WTC11 (cell line): ENCODE measurements around the gene PRKAR2B. TPM values are rescaled to one million over a fixed set of nuclear protein-coding genes. Genes with fewer than 3 reads are reported as not detected.

Experiments
- ATAC-seq: fragments of 200-7000 bp; cut with Tn5 transposase; 2 replicates; pipeline ENCODE4 v1.10.0; 2021; ENCODE audit warnings: mild to moderate bottlenecking, moderate library complexity
- CTCF ChIA-PET: fragments of 300-600 bp; sonication (Branson Sonifier 250); formaldehyde crosslinking; loops from one replicate; lab custom pipeline; 2021; ENCODE audit warnings: antibody characterized with exemption; lab: Charles Lee
- POLR2A ChIA-PET: fragments of 350-600 bp; sonication (Branson Sonifier 250); formaldehyde crosslinking; loops from one replicate; lab custom pipeline; 2021; ENCODE audit warnings: antibody characterized with exemption; lab: Charles Lee
- DNase-seq: peaks from one replicate; pipeline ENCODE4 v3.0.0; 2021; ENCODE audit warnings: low spot score
- H3K27ac Mint-ChIP-seq: 2 replicates; pipeline ENCODE4 v1.8.0; 2021; ENCODE audit warnings: mixed read lengths
- H3K27me3 Mint-ChIP-seq: 2 replicates; pipeline ENCODE4 v1.8.0; 2021; ENCODE audit warnings: low read depth, mild to moderate bottlenecking, moderate library complexity, mixed read lengths
- H3K36me3 Mint-ChIP-seq: 2 replicates; pipeline ENCODE4 v1.8.0; 2021; ENCODE audit warnings: mixed read lengths
- H3K4me1 Mint-ChIP-seq: 2 replicates; pipeline ENCODE4 v1.8.0; 2022; ENCODE audit warnings: mixed read lengths
- H3K4me3 Mint-ChIP-seq: 2 replicates; pipeline ENCODE4 v1.8.0; 2021; ENCODE audit warnings: mild to moderate bottlenecking, moderate library complexity, mixed read lengths
- H3K9me3 Mint-ChIP-seq: 2 replicates; pipeline ENCODE4 v1.8.0; 2021; ENCODE audit warnings: mixed read lengths
- ATF6 ChIP-seq: sonication (generic); formaldehyde crosslinking; IDR thresholded peaks from 2 replicates; pipeline ENCODE4 v1.8.1; 2023; ENCODE audit warnings: mild to moderate bottlenecking, missing genetic modification reagents
- CBFB ChIP-seq: sonication (generic); formaldehyde crosslinking; IDR thresholded peaks from 2 replicates; pipeline ENCODE4 v1.8.1; 2022; ENCODE audit warnings: mild to moderate bottlenecking, low read depth, missing genetic modification reagents
- E2F1 ChIP-seq: sonication (generic); formaldehyde crosslinking; IDR thresholded peaks from 2 replicates; pipeline ENCODE4 v1.8.0; 2022; ENCODE audit warnings: mild to moderate bottlenecking, missing genetic modification reagents
- ESRRA ChIP-seq: sonication (generic); formaldehyde crosslinking; IDR thresholded peaks from 2 replicates; pipeline ENCODE4 v1.8.1; 2022; ENCODE audit warnings: mild to moderate bottlenecking, missing genetic modification reagents, borderline replicate concordance
- FOXJ3 ChIP-seq: sonication (generic); formaldehyde crosslinking; IDR thresholded peaks from 2 replicates; pipeline ENCODE4 v1.9.0; 2021; ENCODE audit warnings: missing genetic modification reagents, mild to moderate bottlenecking, borderline replicate concordance
- JUN ChIP-seq: sonication (generic); formaldehyde crosslinking; IDR thresholded peaks from 2 replicates; pipeline ENCODE4 v1.8.0; 2023; ENCODE audit warnings: mild to moderate bottlenecking, missing genetic modification reagents
- MXD4 ChIP-seq: fragments of 250-450 bp; sonication (Bioruptor Pico); IDR thresholded peaks from 2 replicates; pipeline ENCODE4 v1.8.0; 2021; ENCODE audit warnings: mild to moderate bottlenecking, moderate library complexity, borderline replicate concordance
- NFATC4 ChIP-seq: fragments of 250-450 bp; sonication (Bioruptor Pico); IDR thresholded peaks from 2 replicates; pipeline ENCODE4 v1.9.0; 2021; ENCODE audit warnings: mild to moderate bottlenecking
- NR2C2 ChIP-seq: sonication (generic); formaldehyde crosslinking; IDR thresholded peaks from 2 replicates; pipeline ENCODE4 v1.8.0; 2022; ENCODE audit warnings: mild to moderate bottlenecking, missing genetic modification reagents
- OVOL2 ChIP-seq: fragments of 250-450 bp; sonication (Bioruptor Pico); IDR thresholded peaks from 2 replicates; pipeline ENCODE4 v1.9.0; 2021; ENCODE audit warnings: mild to moderate bottlenecking, borderline replicate concordance
- SP1 ChIP-seq: sonication (generic); formaldehyde crosslinking; conservative IDR thresholded peaks from 2 replicates; pipeline ENCODE4 v1.8.1; 2022; ENCODE audit warnings: missing genetic modification reagents
- TEAD4 ChIP-seq: sonication (generic); formaldehyde crosslinking; IDR thresholded peaks from 2 replicates; pipeline ENCODE4 v1.8.0; 2022; ENCODE audit warnings: mild to moderate bottlenecking, missing genetic modification reagents
- ZNF138 ChIP-seq: sonication (generic); formaldehyde crosslinking; conservative IDR thresholded peaks from 2 replicates; pipeline ENCODE4 v1.8.1; 2022; ENCODE audit warnings: mild to moderate bottlenecking, moderate library complexity, missing genetic modification reagents
- ZNF232 ChIP-seq: sonication (generic); formaldehyde crosslinking; IDR thresholded peaks from 2 replicates; pipeline ENCODE4 v1.8.0; 2022; ENCODE audit warnings: mild to moderate bottlenecking, missing genetic modification reagents
- ZNF281 ChIP-seq: sonication (generic); formaldehyde crosslinking; IDR thresholded peaks from 2 replicates; pipeline ENCODE4 v1.8.0; 2023; ENCODE audit warnings: mild to moderate bottlenecking, missing genetic modification reagents
- ZNF396 ChIP-seq: fragments of 250-450 bp; sonication (Bioruptor Pico); IDR thresholded peaks from 2 replicates; pipeline ENCODE4 v1.8.0; 2021; ENCODE audit warnings: mild to moderate bottlenecking, moderate library complexity, borderline replicate concordance
- ZNF512 ChIP-seq: sonication (generic); formaldehyde crosslinking; IDR thresholded peaks from 2 replicates; pipeline ENCODE4 v1.8.1; 2022; ENCODE audit warnings: missing genetic modification reagents, borderline replicate concordance
- total RNA-seq: library from RNA; stranded (reverse); gene quantifications from 3 replicates; pipeline ENCODE4 v1.2.3, GENCODE V29; 2021
- TF ChIP-seq, protein P1 (sequence below): fragments of 250-450 bp; sonication (Bioruptor Pico); IDR thresholded peaks from 2 replicates; pipeline ENCODE4 v1.9.0; 2021; ENCODE audit warnings: mild to moderate bottlenecking
- TF ChIP-seq, protein P2 (sequence below): sonication (generic); formaldehyde crosslinking; IDR thresholded peaks from 2 replicates; pipeline ENCODE4 v1.8.0; 2022; ENCODE audit warnings: mild to moderate bottlenecking, missing genetic modification reagents
- TF ChIP-seq, protein P3 (sequence below): sonication (generic); formaldehyde crosslinking; conservative IDR thresholded peaks from 2 replicates; pipeline ENCODE4 v1.8.1; 2022; ENCODE audit warnings: mild to moderate bottlenecking, missing genetic modification reagents
- TF ChIP-seq, protein P4 (sequence below): fragments of 200-600 bp; IDR thresholded peaks from 2 replicates; pipeline ENCODE4 v1.8.0; 2022; ENCODE audit warnings: antibody characterized with exemption
- TF ChIP-seq, protein P5 (sequence below): fragments of 250-450 bp; sonication (Bioruptor Pico); IDR thresholded peaks from 2 replicates; pipeline ENCODE4 v2.1.2; 2022; ENCODE audit warnings: mild to moderate bottlenecking, moderate library complexity

Gene PRKAR2B
- total RNA-seq, 1 experiment from 2014 or later = 29.6 TPM

- CTCF ChIA-PET = interaction anchor here (1.3 kb wide), 1 partner anchor 122 kb away, joined by 5 read pairs; no protein-coding TSS in a partner anchor
- Mint-ChIP-seq H3K9me3 (peaks cover 3% of the 10 kb centered on the region; the same call in 1 of the 2 replicates), H3K4me3 (no peak overlapping the region), H3K27ac (peak overlapping the region; percentile 9; the same call in 1 of the 2 replicates), H3K27me3 (no peaks in the 10 kb centered on the region), H3K4me1 (peaks cover 36% of the 10 kb centered on the region), H3K36me3 (peaks cover 3% of the 10 kb centered on the region; the same call in 1 of the 2 replicates)
- POLR2A ChIA-PET = no interaction called here
- DNase-seq (no peak), ATAC-seq (no peak)
- TF ChIP-seq ZNF281 (CRISPR knock-in tag) (no peak), NR2C2 (no peak), FOXJ3 (no peak), ZNF396 (CRISPR knock-in tag) (no peak), SP1 (CRISPR knock-in tag) (no peak), ZNF138 (CRISPR knock-in tag) (no peak), MXD4 (CRISPR knock-in tag) (no peak), ESRRA (CRISPR knock-in tag) (no peak), JUN (no peak), OVOL2 (CRISPR knock-in tag) (no peak)
- TF ChIP-seq, protein P1, sequence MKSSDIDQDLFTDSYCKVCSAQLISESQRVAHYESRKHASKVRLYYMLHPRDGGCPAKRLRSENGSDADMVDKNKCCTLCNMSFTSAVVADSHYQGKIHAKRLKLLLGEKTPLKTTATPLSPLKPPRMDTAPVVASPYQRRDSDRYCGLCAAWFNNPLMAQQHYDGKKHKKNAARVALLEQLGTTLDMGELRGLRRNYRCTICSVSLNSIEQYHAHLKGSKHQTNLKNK = no peak
- TF ChIP-seq, protein P2, sequence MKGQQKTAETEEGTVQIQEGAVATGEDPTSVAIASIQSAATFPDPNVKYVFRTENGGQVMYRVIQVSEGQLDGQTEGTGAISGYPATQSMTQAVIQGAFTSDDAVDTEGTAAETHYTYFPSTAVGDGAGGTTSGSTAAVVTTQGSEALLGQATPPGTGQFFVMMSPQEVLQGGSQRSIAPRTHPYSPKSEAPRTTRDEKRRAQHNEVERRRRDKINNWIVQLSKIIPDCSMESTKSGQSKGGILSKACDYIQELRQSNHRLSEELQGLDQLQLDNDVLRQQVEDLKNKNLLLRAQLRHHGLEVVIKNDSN (CRISPR knock-in tag) = no peak
- TF ChIP-seq, protein P3, sequence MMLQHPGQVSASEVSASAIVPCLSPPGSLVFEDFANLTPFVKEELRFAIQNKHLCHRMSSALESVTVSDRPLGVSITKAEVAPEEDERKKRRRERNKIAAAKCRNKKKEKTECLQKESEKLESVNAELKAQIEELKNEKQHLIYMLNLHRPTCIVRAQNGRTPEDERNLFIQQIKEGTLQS (CRISPR knock-in tag) = no peak
These were observed 25.0 kb downstream of the PRKAR2B start for GRCh38 chr7:107069457-107069856.

DNA sequence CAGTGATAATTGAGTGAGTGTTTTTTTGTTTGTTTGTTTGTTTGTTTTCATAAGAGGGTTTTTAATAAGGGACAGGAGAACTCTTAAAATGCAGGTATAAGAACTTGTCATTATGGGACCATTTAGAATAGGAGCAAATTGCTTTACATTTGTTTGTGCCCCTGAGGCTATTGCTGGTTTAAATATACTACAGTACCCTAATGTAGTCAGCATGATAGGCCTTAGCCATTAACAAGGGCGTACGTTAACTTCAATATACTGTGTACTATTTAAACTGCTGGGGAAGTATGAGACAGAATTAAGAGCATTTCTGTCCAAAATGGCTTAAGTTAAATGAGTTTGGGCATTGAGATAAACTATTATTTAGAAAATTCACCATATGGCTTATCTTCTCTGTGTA is 26.2 kb downstream of the PRKAR2B start:
- CTCF ChIA-PET = interaction anchor here (1.3 kb wide), 1 partner anchor 123 kb away, joined by 5 read pairs; no protein-coding TSS in a partner anchor
- no peak overlapping the region for H3K27ac Mint-ChIP-seq
- no peak for ATAC-seq
- TF ChIP-seq, protein P2 (CRISPR knock-in tag) = no peak
- TF ChIP-seq TEAD4 (CRISPR knock-in tag) = no peak
- TF ChIP-seq E2F1 (CRISPR knock-in tag) = no peak
- TF ChIP-seq ZNF512 = no peak
- TF ChIP-seq ATF6 (CRISPR knock-in tag) = no peak
- TF ChIP-seq, protein P4, sequence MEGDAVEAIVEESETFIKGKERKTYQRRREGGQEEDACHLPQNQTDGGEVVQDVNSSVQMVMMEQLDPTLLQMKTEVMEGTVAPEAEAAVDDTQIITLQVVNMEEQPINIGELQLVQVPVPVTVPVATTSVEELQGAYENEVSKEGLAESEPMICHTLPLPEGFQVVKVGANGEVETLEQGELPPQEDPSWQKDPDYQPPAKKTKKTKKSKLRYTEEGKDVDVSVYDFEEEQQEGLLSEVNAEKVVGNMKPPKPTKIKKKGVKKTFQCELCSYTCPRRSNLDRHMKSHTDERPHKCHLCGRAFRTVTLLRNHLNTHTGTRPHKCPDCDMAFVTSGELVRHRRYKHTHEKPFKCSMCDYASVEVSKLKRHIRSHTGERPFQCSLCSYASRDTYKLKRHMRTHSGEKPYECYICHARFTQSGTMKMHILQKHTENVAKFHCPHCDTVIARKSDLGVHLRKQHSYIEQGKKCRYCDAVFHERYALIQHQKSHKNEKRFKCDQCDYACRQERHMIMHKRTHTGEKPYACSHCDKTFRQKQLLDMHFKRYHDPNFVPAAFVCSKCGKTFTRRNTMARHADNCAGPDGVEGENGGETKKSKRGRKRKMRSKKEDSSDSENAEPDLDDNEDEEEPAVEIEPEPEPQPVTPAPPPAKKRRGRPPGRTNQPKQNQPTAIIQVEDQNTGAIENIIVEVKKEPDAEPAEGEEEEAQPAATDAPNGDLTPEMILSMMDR = no peak
- TF ChIP-seq NFATC4 (CRISPR knock-in tag) = no peak
- TF ChIP-seq ZNF232 (CRISPR knock-in tag) = no peak
- TF ChIP-seq, protein P5, sequence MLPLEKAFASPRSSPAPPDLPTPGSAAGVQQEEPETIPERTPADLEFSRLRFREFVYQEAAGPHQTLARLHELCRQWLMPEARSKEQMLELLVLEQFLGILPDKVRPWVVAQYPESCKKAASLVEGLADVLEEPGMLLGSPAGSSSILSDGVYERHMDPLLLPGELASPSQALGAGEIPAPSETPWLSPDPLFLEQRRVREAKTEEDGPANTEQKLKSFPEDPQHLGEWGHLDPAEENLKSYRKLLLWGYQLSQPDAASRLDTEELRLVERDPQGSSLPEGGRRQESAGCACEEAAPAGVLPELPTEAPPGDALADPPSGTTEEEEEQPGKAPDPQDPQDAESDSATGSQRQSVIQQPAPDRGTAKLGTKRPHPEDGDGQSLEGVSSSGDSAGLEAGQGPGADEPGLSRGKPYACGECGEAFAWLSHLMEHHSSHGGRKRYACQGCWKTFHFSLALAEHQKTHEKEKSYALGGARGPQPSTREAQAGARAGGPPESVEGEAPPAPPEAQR (CRISPR knock-in tag) = no peak
- no peak for TF ChIP-seq CBFB (CRISPR knock-in tag)

More for the DNA sequence above, 26.2 kb downstream of the PRKAR2B start:
- Mint-ChIP-seq H3K36me3 (peaks cover 3% of the 10 kb centered on the region; the same call in 1 of the 2 replicates), H3K27me3 (no peaks in the 10 kb centered on the region), H3K4me1 (peaks cover 29% of the 10 kb centered on the region), H3K9me3 (peaks cover 3% of the 10 kb centered on the region; the same call in 1 of the 2 replicates), H3K4me3 (no peak overlapping the region)
- no peak for DNase-seq
- POLR2A ChIA-PET = no interaction called here
